HepG2 (cell line): ENCODE results near the gene LARP1B. TPM values are rescaled to one million over a fixed set of nuclear protein-coding genes. Genes with fewer than 3 reads are reported as not detected.

Experiments
- ATF5 ChIP-seq: sonication (generic); formaldehyde crosslinking; IDR thresholded peaks from 2 replicates; pipeline ENCODE4 v1.4.0; 2020; ENCODE audit warnings: mild to moderate bottlenecking, low read depth, missing genetic modification reagents
- CCDC6 ChIP-seq: sonication (generic); formaldehyde crosslinking; IDR thresholded peaks from 2 replicates; pipeline ENCODE4 v1.8.1; 2022; ENCODE audit warnings: mild to moderate bottlenecking, missing genetic modification reagents, moderate library complexity
- FLYWCH1 ChIP-seq: sonication (generic); formaldehyde crosslinking; IDR thresholded peaks from 2 replicates; pipeline ENCODE4 v1.8.1; 2023; ENCODE audit warnings: mild to moderate bottlenecking, missing genetic modification reagents
- IKZF5 ChIP-seq: IDR thresholded peaks from 2 replicates; pipeline ENCODE4 v1.6.1; 2018; ENCODE audit warnings: missing genetic modification reagents, mild to moderate bottlenecking, missing compliant biosample characterization
- KDM2A ChIP-seq: sonication (generic); formaldehyde crosslinking; IDR thresholded peaks from 2 replicates; pipeline ENCODE4 v1.4.0; 2020; ENCODE audit warnings: low read depth, missing genetic modification reagents, borderline replicate concordance
- LBX2 ChIP-seq: sonication (generic); formaldehyde crosslinking; IDR thresholded peaks from 2 replicates; pipeline ENCODE4 v1.5.0; 2020; ENCODE audit warnings: missing genetic modification reagents, mild to moderate bottlenecking, borderline replicate concordance
- NFE2L1 ChIP-seq: sonication (generic); formaldehyde crosslinking; IDR thresholded peaks from 2 replicates; pipeline ENCODE4 v1.4.0; 2020; ENCODE audit warnings: missing genetic modification reagents, mild to moderate bottlenecking, borderline replicate concordance
- NFKB2 ChIP-seq: sonication (generic); formaldehyde crosslinking; IDR thresholded peaks from 2 replicates; pipeline ENCODE4 v1.4.0; 2020; ENCODE audit warnings: missing genetic modification reagents, borderline replicate concordance
- POLR2A ChIP-seq, 2 experiments: IDR thresholded peaks; 2 replicates each; pipeline ENCODE4 v1.6.1; 2011; ENCODE audit warnings: low read depth in 2 of 2, low read length in 2 of 2, mild to moderate bottlenecking in 1 of 2, moderate library complexity in 1 of 2; ENCODE audit not compliant: insufficient read depth in 1 of 2
- REPIN1 ChIP-seq: sonication (generic); formaldehyde crosslinking; IDR thresholded peaks from 2 replicates; pipeline ENCODE4 v1.8.0; 2022; ENCODE audit warnings: missing genetic modification reagents, low read depth, mild to moderate bottlenecking, borderline replicate concordance
- SSRP1 ChIP-seq: IDR thresholded peaks from 2 replicates; pipeline ENCODE4 v1.6.1; 2016; ENCODE audit warnings: control low read depth
- TRIM24 ChIP-seq: sonication (generic); formaldehyde crosslinking; IDR thresholded peaks from 2 replicates; pipeline ENCODE4 v1.8.0; 2022; ENCODE audit warnings: mild to moderate bottlenecking, missing genetic modification reagents
- TSC22D2 ChIP-seq: sonication (generic); formaldehyde crosslinking; IDR thresholded peaks from 2 replicates; pipeline ENCODE4 v1.5.1; 2020; ENCODE audit warnings: missing genetic modification reagents, mild to moderate bottlenecking, borderline replicate concordance
- ZBTB44 ChIP-seq: sonication (generic); formaldehyde crosslinking; IDR thresholded peaks from 2 replicates; pipeline ENCODE4 v1.4.0; 2020; ENCODE audit warnings: missing genetic modification reagents
- ZBTB7B ChIP-seq: sonication (generic); formaldehyde crosslinking; IDR thresholded peaks from 2 replicates; pipeline ENCODE4 v1.4.0; 2020; ENCODE audit warnings: missing genetic modification reagents
- ZFP91 ChIP-seq: sonication (generic); formaldehyde crosslinking; IDR thresholded peaks from 2 replicates; pipeline ENCODE4 v1.9.0; 2022; ENCODE audit warnings: missing genetic modification reagents, mild to moderate bottlenecking, borderline replicate concordance
- ZGPAT ChIP-seq: IDR thresholded peaks from 2 replicates; pipeline ENCODE4 v1.6.1; 2016; ENCODE audit warnings: mild to moderate bottlenecking
- ZNF136 ChIP-seq: sonication (generic); formaldehyde crosslinking; IDR thresholded peaks from 2 replicates; pipeline ENCODE4 v1.8.1; 2022; ENCODE audit warnings: low read depth, mild to moderate bottlenecking, moderate library complexity, missing genetic modification reagents
- ZNF331 ChIP-seq: sonication (generic); formaldehyde crosslinking; IDR thresholded peaks from 2 replicates; pipeline ENCODE4 v1.4.0; 2020; ENCODE audit warnings: missing genetic modification reagents
- polyA plus RNA-seq, 8 experiments: library from polyadenylated mRNA; depleted of rRNA in 3 of 8; stranded (reverse) in 7 of 8; unstranded in 1 of 8; fragments of >200 nt; fragmentation: Illumina TruSeq in 4 of 8; extraction: Trizol in 4 of 8; gene quantifications; 2 replicates each; pipeline versions ENCODE4 v1.2.1 to v1.2.3, GENCODE V29; 2011 to 2016; ENCODE audit warnings: low read depth in 4 of 8, missing spikeins in 1 of 8, mixed read lengths in 1 of 8; ENCODE audit not compliant: insufficient read depth in 1 of 8
- total RNA-seq, 5 experiments: library from RNA; depleted of rRNA; stranded (reverse); fragments of >200 nt; fragmentation: Illumina TruSeq; extraction: Trizol; gene quantifications; 2 replicates each; pipeline ENCODE4 v1.2.3, GENCODE V29; 2016; ENCODE audit warnings: low read depth in 1 of 5

Gene LARP1B
- total and polyA plus RNA-seq, 2 of the 13 experiments (the other 11 are each of a cell fraction or from before 2014, with no cell fraction given): 19.2 to 52.7 TPM

GRCh38 chr4:128060699-128061565, at the start of gene LARP1B (continued):
- TF ChIP-seq ZGPAT (CRISPR knock-in tag): peak; percentile 64; the same call in 1 of the 2 replicates
- TF ChIP-seq TRIM24 (CRISPR knock-in tag): no peak
- TF ChIP-seq ZFP91 (CRISPR knock-in tag): peak; percentile 74; the same call in 1 of the 2 replicates
- 0 out of 2 replicates have a peak, but pooled peaks have one; percentile 39 for TF ChIP-seq TSC22D2
- no peak; the same call in 1 of the 2 replicates for TF ChIP-seq ZNF136 (CRISPR knock-in tag)
- peak; percentile 75; the same call in 1 of the 2 replicates for TF ChIP-seq ZBTB44 (CRISPR knock-in tag)
- TF ChIP-seq ZBTB7B: peak; percentile 75; the same call in 1 of the 2 replicates
- TF ChIP-seq FLYWCH1 (CRISPR knock-in tag): 0 out of 2 replicates have a peak, but pooled peaks have one; percentile 63
- no peak for TF ChIP-seq NFE2L1 (CRISPR knock-in tag)
- TF ChIP-seq SSRP1 (CRISPR knock-in tag): no peak
- TF ChIP-seq LBX2 (CRISPR knock-in tag): peak; percentile 95
- peak; percentile 73; the same call in 1 of the 2 replicates for TF ChIP-seq ZNF331
- peak; percentile 61; the same call in 1 of the 2 replicates for TF ChIP-seq IKZF5 (CRISPR knock-in tag)
- TF ChIP-seq CCDC6 (CRISPR knock-in tag): peak; percentile 89; the same call in 1 of the 2 replicates
- peak; percentile 56; the same call in 1 of the 2 replicates for TF ChIP-seq KDM2A (CRISPR knock-in tag)
- peak; percentile 64; the same call in 1 of the 2 replicates for TF ChIP-seq NFKB2
- TF ChIP-seq POLR2A (IDR thresholded peaks at IDR 0.05; ENCODE audit: insufficient read depth in 1 of 2, low read depth in 2 of 2, low read length in 2 of 2): peak; percentile 92 to 94
- peak; percentile 62 for TF ChIP-seq REPIN1 (CRISPR knock-in tag)
- TF ChIP-seq ATF5 (CRISPR knock-in tag): peak; percentile 32; the same call in 1 of the 2 replicates
